OCI-LY3 (cell line): ENCODE results near the gene THTPA.

Experiments
- EZH2phosphoT487 ChIP-seq: fragments of 200-600 bp; shearing (Covaris generic); IDR thresholded peaks from 2 replicates; pipeline ENCODE4 v1.6.1; 2018; ENCODE audit warnings: antibody characterized with exemption, mixed run types, low read depth
- TF ChIP-seq, protein P1 (sequence below): fragments of 200-600, 300-600 bp; sonication (generic); IDR thresholded peaks from 2 replicates; pipeline ENCODE4 v1.5.1; 2014; ENCODE audit warnings: antibody characterized with exemption, low read length, low read depth

DNA sequence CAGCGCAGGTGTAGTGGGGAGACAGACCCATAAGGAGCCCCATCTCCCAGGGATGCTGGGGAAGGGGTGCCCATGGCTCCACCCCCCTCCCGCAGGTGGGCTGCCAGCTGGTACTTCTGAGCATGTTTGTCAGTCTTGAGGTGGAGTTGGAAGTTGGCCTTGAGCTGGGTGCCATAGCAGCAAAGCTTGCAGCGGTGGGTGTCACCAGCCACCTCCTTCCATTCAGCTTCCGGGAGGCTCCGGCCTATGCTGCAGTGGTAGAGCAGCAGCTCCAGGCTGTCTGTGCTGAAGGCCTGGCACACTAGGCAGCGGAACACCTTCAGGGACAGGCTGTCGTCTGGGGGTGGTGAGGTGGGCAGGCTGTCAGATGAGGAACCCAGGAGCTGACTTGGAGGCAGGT lies 23.4 kb upstream of the THTPA start:
- TF ChIP-seq, protein P1, sequence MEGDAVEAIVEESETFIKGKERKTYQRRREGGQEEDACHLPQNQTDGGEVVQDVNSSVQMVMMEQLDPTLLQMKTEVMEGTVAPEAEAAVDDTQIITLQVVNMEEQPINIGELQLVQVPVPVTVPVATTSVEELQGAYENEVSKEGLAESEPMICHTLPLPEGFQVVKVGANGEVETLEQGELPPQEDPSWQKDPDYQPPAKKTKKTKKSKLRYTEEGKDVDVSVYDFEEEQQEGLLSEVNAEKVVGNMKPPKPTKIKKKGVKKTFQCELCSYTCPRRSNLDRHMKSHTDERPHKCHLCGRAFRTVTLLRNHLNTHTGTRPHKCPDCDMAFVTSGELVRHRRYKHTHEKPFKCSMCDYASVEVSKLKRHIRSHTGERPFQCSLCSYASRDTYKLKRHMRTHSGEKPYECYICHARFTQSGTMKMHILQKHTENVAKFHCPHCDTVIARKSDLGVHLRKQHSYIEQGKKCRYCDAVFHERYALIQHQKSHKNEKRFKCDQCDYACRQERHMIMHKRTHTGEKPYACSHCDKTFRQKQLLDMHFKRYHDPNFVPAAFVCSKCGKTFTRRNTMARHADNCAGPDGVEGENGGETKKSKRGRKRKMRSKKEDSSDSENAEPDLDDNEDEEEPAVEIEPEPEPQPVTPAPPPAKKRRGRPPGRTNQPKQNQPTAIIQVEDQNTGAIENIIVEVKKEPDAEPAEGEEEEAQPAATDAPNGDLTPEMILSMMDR: no peak
- TF ChIP-seq EZH2phosphoT487: no peak
